ENCODE measurements around the gene ZNF17. TPM values are rescaled to one million over a fixed set of nuclear protein-coding genes. Genes with fewer than 3 reads are reported as not detected.
A peak's percentile ranks its signal among the peaks of the same experiment; 100 is the strongest.

Gene ZNF17
- total RNA-seq, 2 experiments from 2014 or later = 14.9 to 31.4 TPM

DNA sequence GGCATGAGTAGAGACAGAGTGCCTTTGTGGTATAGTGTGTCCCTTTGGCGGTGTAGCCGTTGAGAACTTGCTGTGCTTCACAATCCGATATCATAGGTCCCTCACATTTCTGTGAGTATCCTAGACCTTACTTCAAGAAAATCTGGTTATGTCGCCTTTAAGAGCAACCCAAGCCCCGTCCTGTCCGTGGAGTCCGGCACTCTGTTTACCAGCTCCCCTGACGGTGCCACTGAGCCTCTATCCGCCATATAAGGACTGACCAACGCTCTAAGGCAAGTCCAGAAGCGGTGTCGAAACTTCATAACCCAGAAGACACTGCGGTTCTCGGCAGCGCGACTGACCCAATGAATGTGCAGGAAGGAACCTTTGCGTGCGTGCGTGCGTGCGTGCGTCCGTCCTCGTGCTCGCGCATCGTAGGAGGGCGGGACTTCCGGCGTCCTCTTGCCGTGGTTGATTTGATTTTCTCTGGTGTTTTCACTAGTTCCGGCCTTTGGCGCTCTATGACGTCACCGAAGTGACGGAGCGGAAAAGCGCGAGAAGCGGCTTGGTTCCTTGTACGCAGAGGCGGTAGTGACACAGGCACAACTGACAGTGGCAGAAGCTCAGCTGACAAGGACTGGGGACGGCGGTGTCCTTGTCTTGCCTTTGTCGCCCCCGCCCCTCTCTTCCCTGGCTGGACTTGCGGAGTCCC is 47.8 kb upstream of the ZNF17 start, which contains the start of the genes TRAPPC2B and ZNF547:
TRAPPC2B (plus strand) TSS at position 555 of the 691 bp plus-strand sequence. CDS start 1,283 bp downstream, outside the sequence.
ZNF547 (plus strand) TSS at position 555 of the 691 bp plus-strand sequence. CDS start 5,005 bp downstream, outside the sequence.
- H3K4me2 ChIP-seq (ENCODE audit: low read length) = peak within 1 kb of the TSS; percentile 92
- H3K4me1 ChIP-seq (ENCODE audit: insufficient read depth, low read length, poor library complexity, severe bottlenecking) = peaks cover 12% of the 10 kb centered on the region
- CTCF ChIA-PET (ENCODE audit: unreplicated experiment) = interaction anchor here (0.6 kb wide), 1 partner anchor 124 kb away, joined by 4 read pairs; the partner anchor contains the start of gene ZNF419
- peak within 1 kb of the TSS; percentile 88 for H2AFZ ChIP-seq (ENCODE audit: low read length)
- BruUV-seq (replicated peaks) = no TSS peak
- TF ChIP-seq EZH2phosphoT487 (IDR thresholded peaks at IDR 0.05; ENCODE audit: borderline replicate concordance, low read depth, low read length) = no peak
- TF ChIP-seq, protein P1, sequence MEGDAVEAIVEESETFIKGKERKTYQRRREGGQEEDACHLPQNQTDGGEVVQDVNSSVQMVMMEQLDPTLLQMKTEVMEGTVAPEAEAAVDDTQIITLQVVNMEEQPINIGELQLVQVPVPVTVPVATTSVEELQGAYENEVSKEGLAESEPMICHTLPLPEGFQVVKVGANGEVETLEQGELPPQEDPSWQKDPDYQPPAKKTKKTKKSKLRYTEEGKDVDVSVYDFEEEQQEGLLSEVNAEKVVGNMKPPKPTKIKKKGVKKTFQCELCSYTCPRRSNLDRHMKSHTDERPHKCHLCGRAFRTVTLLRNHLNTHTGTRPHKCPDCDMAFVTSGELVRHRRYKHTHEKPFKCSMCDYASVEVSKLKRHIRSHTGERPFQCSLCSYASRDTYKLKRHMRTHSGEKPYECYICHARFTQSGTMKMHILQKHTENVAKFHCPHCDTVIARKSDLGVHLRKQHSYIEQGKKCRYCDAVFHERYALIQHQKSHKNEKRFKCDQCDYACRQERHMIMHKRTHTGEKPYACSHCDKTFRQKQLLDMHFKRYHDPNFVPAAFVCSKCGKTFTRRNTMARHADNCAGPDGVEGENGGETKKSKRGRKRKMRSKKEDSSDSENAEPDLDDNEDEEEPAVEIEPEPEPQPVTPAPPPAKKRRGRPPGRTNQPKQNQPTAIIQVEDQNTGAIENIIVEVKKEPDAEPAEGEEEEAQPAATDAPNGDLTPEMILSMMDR (conservative IDR thresholded peaks at IDR 0.05; ENCODE audit: low read length) = no peak
- H3K36me3 ChIP-seq (ENCODE audit: insufficient read depth, low read length) = peaks cover 15% of the 10 kb centered on the region
- H3K9me2 ChIP-seq (ENCODE audit: insufficient read depth, low read length) = no peaks in the 10 kb centered on the region
- H3K9me3 ChIP-seq (ENCODE audit: low read length) = no peaks in the 10 kb centered on the region
- POLR2A ChIA-PET = interaction anchor here (0.5 to 1.2 kb wide), 3 partner anchors 13 to 1095 kb away, joined by 3 read pairs; partner anchors contain the start of gene ZNF548
- no peak within 1 kb of the TSS for H3K27ac ChIP-seq (ENCODE audit: low read depth, low read length, poor library complexity, severe bottlenecking)
- H4K20me1 ChIP-seq (ENCODE audit: insufficient read depth, low read length) = no peaks in the 10 kb centered on the region
- intact Hi-C loops (cut with micrococcal nuclease; ENCODE audit: unreplicated experiment) = loop anchor here (1.0 kb wide), 1 partner anchor 26 kb away; the partner anchor contains the start of gene ZNF548
- peak within 1 kb of the TSS; percentile 83 for H3K4me3 ChIP-seq (ENCODE audit: low read depth, low read length, poor library complexity, severe bottlenecking)
- peaks cover 6% of the 10 kb centered on the region; the same call in 1 of the 2 replicates for H3K79me2 ChIP-seq (ENCODE audit: insufficient read depth, low read depth, low read length)
- DNase-seq (ENCODE audit: low spot score) = peak; percentile 99

DNA sequence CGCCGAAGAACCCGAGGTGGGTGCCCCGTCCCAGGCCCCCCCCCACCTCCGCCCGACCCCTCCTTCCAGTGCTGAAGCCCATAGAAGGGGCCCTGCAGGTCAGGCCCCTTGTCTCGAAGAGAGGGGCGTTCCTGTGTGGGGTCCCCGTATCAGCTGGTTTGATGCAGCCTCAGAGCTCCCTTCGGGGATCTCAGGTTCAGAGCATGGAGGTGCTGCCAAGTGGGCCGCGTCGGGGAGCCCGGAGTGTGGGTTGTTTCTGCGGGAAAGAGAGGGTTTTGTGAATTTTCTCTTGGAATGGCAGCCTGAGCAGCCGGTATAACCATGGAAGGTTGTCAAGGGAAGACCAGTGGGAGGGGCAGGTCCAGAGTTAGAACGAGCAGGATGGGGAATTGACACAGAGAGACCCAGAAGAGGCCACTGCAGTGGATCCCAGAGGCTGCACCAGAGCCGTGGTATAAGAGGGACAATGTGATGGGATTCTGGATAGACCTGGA is 47.2 kb upstream of the ZNF17 start:
- peak overlapping the region; percentile 92 for H3K4me2 ChIP-seq (ENCODE audit: low read length)
- H3K36me3 ChIP-seq (ENCODE audit: insufficient read depth, low read length) = peaks cover 9% of the 10 kb centered on the region; the same call in 1 of the 2 replicates
- ChIA-PET POLR2A (interaction anchor here (0.5 to 1.2 kb wide), 2 partner anchors 26 to 1095 kb away, joined by 3 read pairs; partner anchors contain the start of gene ZNF548), CTCF (ENCODE audit: unreplicated experiment) (interaction anchor here (0.6 kb wide), 1 partner anchor 124 kb away, joined by 4 read pairs; the partner anchor contains the start of gene ZNF419)
- peaks cover 12% of the 10 kb centered on the region for H3K4me1 ChIP-seq (ENCODE audit: insufficient read depth, low read length, poor library complexity, severe bottlenecking)
- H3K27ac ChIP-seq (ENCODE audit: low read depth, low read length, poor library complexity, severe bottlenecking) = no peak overlapping the region
- H3K79me2 ChIP-seq (ENCODE audit: insufficient read depth, low read depth, low read length) = peaks cover 6% of the 10 kb centered on the region; the same call in 1 of the 2 replicates
- TF ChIP-seq EZH2phosphoT487 (IDR thresholded peaks at IDR 0.05; ENCODE audit: borderline replicate concordance, low read depth, low read length) = no peak
- TF ChIP-seq, protein P1 (conservative IDR thresholded peaks at IDR 0.05; ENCODE audit: low read length) = no peak
- DNase-seq (ENCODE audit: low spot score) = peak; percentile 17
- no peaks in the 10 kb centered on the region for H4K20me1 ChIP-seq (ENCODE audit: insufficient read depth, low read length)
- no TSS peak for BruUV-seq (replicated peaks)
- no peaks in the 10 kb centered on the region for H3K9me3 ChIP-seq (ENCODE audit: low read length)
- no peaks in the 10 kb centered on the region for H3K9me2 ChIP-seq (ENCODE audit: insufficient read depth, low read length)
- H2AFZ ChIP-seq (ENCODE audit: low read length) = peak overlapping the region; percentile 32; the same call in 1 of the 2 replicates
- H3K4me3 ChIP-seq (ENCODE audit: low read depth, low read length, poor library complexity, severe bottlenecking) = peak overlapping the region; percentile 83
- intact Hi-C loops (cut with micrococcal nuclease; ENCODE audit: unreplicated experiment) = loop anchor here (1.0 kb wide), 1 partner anchor 26 kb away; the partner anchor contains the start of gene ZNF548

All from OCI-LY7 (cell line).